ENCODE results near the gene KLF2.

DNA sequence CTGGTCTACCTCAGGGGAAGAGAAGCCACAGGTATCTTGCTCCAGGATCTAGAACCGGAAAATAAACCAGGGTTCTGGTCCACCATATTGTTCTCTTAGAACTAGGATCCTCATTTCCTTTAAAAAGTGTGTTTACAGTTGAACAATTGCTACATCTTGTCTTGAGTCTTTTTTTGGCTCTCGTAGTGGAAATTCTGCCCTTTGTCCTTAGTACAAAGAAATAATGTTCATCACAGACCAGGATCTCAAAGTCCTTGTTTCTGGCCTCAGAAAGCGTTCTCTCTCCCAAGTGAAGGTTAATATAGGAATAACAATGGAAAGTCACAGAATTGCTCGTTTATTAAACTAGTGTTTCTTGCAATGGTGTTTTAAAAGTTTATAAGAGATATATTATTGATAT is 20.8 kb downstream of the KLF2 start:
- TF ChIP-seq, protein P1, sequence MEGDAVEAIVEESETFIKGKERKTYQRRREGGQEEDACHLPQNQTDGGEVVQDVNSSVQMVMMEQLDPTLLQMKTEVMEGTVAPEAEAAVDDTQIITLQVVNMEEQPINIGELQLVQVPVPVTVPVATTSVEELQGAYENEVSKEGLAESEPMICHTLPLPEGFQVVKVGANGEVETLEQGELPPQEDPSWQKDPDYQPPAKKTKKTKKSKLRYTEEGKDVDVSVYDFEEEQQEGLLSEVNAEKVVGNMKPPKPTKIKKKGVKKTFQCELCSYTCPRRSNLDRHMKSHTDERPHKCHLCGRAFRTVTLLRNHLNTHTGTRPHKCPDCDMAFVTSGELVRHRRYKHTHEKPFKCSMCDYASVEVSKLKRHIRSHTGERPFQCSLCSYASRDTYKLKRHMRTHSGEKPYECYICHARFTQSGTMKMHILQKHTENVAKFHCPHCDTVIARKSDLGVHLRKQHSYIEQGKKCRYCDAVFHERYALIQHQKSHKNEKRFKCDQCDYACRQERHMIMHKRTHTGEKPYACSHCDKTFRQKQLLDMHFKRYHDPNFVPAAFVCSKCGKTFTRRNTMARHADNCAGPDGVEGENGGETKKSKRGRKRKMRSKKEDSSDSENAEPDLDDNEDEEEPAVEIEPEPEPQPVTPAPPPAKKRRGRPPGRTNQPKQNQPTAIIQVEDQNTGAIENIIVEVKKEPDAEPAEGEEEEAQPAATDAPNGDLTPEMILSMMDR (IDR thresholded peaks at IDR 0.05), result no peak
- TF ChIP-seq POLR2A (IDR thresholded peaks at IDR 0.05), result no peak
